ENCODE data around the gene HTATIP2.
"Not testable (repeated sequence)": the region's sequence is repeated elsewhere in the genome, so short reads cannot be mapped to it uniquely, and the experiment has no call there.

HTATIP2 gene

GRCh38 chr11:20373147-20373546 lies 9.6 kb downstream of the HTATIP2 start:
- no peak for DNase-seq

DNA sequence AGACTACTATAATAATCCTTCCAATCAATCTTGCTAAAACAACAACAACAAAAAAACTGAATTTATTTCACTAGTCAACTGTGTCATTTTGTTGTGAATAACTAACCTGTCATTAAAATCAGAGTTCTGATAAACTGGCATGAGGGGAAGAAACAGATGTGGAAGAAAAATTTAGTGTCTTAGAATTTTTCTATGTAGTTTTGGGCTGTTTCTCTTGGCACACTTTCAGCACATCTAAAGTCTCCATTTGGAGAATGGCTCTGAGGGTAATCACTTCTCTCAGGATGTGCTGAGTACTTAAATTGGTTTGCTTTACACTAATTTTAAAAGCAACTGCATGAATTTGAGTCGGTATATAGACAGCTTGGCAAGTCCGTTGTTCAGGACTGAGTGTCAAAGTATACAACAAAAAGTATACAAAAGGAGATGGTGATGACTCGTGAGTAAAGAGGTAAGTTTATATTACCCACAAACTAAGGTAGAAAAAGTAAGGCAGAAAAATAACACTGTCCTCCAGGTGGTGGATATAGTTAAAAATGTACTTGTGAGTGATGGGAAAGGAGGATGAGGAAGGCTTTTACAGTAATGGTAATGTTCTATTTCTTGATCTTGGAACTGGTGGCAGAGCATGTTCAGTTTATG lies 10.2 kb downstream of the HTATIP2 start:
- DNase-seq, result no peak

DNA sequence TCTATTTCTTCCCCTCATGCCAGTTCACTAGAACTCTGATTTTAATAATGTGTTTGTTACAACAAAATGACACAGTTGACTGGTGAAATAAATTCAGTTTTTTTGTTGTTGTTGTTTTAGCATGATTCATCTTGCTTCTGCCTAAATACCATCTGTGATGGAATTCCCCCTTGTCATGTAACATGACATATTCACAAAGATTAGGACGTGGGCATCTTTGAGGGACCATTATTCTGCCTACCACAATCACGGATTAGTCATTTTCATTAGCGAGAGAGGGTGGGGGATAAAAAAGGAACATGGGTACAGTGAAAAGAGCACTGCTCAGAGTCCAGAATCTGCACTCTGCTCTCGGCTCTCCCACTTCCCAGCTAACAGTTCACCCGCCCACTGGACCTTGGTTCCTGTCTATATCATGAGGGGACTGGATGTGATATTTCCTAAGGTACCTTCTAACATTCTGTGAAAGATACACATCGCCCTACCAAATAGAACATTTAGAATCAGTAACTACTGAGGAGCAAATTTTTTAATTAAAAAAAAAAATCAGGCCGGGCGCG lies 11.3 kb downstream of the HTATIP2 start:
- peak; percentile 19 for DNase-seq

DNA sequence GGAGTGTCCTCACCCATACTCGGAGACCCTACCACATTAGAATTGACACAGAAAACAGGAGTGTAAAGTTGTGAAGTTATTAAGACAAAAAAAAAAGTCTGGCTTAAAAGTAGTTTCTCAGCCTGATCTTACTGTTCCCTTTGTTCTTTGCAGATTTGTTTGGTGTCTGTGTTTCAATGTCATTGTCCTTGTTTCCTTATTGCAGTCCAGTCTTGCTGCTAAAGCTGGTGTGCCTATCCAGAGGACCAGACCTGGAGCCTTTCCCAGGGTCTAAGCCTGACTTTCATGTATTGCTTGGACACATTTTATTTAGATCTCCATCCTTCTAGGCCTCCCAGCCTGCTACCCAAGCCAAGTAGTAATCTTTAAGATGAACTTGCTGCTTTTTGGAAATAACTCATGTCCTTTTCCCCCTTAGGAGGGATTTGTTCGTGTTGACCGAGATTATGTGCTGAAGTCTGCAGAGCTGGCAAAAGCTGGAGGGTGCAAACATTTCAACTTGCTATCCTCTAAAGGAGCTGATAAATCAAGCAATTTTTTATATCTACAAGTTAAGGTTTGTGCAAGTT lies 12.7 kb downstream of the HTATIP2 start:
- no peak for DNase-seq

DNA sequence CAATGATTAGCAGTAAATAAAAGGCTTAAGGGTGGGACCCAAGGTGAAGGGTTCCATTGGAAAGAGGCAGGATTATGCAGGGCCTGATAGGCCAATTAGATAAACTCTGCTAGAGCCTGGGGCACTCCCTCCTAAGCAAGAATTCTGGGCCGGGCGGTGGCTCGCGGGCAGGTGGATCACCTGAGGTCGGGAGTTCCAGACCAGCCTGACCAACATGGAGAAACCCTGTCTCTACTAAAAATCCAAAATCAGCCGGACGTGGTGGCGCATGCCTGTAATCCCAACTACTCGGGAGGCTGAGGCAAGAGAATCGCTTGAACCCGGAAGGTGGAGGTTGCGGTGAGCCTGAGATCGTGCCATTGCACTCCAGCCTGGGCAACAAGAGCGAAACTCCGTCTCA lies 22.5 kb downstream of the HTATIP2 start:
- DNase-seq, result not testable (repeated sequence)

DNA sequence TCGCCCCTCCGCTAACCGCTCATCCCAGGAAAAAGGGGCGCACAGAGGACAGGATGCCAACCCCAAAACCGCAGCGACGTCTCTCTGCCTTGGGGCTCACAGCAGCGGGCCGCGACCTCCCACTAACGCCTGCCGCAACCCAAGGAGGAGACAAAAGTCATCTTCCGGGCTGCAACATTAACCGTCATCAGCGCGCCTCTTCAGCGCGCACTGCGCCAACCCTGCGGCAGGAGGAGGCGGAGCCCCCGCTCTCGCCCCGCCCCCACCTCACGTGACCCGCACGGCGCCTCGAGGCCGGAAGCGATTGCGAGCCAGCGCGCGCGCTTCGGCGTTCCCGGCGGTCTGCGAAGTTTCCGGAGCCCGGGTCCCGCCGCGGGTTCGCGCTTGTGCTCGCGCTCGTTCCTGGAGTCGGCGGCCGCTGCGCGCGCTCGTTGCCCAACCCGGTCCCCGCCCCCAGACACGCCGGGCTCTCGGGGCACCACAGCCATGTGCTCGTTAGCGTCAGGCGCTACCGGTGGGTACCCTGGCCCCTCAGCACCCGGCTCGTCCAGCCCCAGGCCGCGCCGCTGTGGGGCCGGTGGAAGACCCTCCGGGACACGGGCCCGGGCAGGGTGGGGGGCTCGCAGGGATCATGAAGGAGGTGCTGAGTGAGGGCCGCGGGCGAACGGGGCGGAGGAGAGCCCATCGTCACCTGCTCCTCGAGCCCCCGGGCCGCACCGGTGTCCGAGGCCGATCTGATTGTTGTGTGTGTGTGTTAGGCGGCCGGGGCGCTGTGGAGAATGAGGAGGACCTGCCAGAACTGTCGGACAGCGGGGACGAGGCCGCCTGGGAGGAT lies 24.0 kb downstream of the HTATIP2 start, which contains the start of gene PRMT3:
PRMT3 (plus strand) TSS at position 456 of the 835 bp plus-strand sequence; CDS start at position 487, 31 bp downstream.
- DNase-seq, result peak; percentile 84

GRCh38 chr11:20388096-20389055 lies 24.9 kb downstream of the HTATIP2 start:
- DNase-seq, result peak; percentile 5

GRCh38 chr11:20397281-20397680 lies 33.8 kb downstream of the HTATIP2 start:
- DNase-seq, result peak; percentile 60

DNA sequence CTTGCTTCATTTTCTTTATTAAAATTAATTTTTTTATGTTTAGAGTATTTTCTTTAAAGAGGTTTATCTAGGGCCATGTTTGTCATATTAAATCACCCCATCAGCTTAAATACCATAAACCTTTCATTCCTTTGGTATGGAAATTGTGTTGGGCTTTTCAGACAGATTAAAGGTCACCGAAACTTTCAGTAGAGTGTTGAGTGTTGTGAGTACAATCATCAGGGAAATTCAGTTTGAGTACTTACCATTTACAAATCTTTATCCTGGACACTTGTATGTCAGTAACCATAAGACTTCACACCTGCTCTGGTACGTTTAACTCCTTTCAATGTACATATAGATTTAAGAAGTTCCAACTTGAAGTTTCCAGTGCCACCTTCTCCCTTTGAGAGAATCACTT lies 36.0 kb downstream of the HTATIP2 start:
- no peak for DNase-seq

GRCh38 chr11:20403059-20403458 lies 39.5 kb downstream of the HTATIP2 start:
- no peak for DNase-seq

DNA sequence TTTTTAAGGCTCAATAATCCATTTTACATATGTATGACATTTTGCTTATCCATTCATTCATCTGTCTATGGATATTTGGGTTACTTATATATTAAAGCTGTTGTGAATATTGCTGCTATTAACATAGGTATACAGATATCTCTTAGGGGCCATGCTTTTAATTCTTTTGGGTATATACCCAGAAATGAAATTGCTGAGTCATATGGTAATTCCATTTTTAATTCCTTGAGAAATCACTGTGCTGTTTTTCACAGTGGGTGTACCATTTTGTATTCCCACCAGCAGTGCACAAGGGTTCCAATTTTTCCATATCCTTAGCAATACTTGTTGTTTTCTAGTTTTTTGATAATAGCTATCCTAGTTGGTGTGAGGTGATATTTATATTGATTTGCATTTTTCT lies 43.0 kb downstream of the HTATIP2 start:
- no peak for DNase-seq

- DNase-seq, result no peak
Measured at GRCh38 chr11:20407344-20407743, 43.8 kb downstream of the HTATIP2 start.

DNA sequence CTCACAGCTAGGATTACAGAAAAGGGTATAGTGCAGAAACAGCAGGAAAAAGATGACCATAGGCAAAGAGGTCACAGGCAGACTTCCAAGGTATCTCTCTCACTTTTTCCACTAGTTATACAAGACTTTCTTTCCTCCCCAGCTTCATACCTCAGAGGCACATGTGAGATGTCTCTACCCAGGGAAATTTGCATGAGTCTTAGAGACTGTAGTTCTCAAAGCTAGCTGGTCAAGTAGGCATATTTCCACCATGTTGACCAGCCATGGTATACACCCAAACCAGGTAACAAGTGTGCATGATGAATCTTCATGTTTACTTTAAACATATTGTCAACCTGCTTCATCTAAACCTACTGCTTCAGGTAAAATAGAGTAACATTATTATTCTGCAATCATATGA lies 51.9 kb downstream of the HTATIP2 start:
- DNase-seq, result no peak

DNA sequence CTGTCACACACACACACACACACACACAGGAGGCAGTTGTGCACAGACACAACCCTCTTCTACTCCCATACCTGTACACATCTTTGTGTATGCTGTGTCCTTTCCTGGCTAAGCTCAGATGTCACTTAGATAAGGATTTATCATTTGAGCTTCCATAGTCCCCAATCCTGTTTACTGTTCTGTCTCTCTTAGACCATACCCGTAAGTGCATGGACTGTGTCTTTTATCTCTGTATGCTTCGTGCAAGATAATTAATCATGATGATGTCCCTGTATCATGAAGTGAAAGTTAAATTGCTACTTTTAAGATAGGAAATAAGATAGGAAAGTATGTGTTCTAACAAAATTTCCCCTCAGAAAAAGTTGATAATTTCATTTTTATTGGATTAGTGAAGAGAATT lies 54.3 kb downstream of the HTATIP2 start:
- no peak for DNase-seq

- DNase-seq, result no peak
Measured at GRCh38 chr11:20421946-20422345, 58.4 kb downstream of the HTATIP2 start.

DNA sequence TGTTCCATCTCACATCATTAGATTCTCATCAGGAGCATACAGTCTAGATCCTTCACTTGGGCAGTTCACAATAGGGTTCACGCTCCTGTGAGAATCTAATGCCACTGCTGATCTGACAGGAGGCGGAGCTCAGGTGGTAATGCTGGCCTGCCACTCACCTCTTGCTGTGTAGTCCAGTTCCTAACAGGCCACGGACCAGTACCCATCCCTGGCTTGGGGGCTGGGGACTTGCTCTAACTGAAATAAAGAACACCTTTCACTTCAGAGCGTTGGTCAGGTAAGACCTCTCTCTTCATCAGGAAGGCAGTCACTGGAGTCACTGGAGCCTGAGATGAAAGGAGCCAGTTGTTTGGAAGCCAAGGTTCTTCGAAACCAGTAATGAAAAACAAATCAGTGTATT lies 65.7 kb downstream of the HTATIP2 start:
- no peak for DNase-seq
